GM19025 (cell line): ENCODE data around the gene TECPR1.

Experiments
- ATAC-seq: cut with Tn5 transposase; IDR thresholded peaks from one replicate; pipeline ENCODE4 v1.9.1; 2021; ENCODE audit warnings: mild to moderate bottlenecking, low read depth, moderate library complexity; ENCODE audit not compliant: unreplicated experiment

Gene TECPR1

GRCh38 chr7:98252425-98253054 is 508 bp upstream of the TECPR1 start:
- ATAC-seq, result no peak

- peak; percentile 10 for ATAC-seq
Observed at GRCh38 chr7:98251231-98251600, 816 bp downstream of the TECPR1 start.

GRCh38 chr7:98250789-98251188 is 1.2 kb downstream of the TECPR1 start:
- no peak for ATAC-seq

GRCh38 chr7:98249106-98249505 is 2.9 kb downstream of the TECPR1 start:
- ATAC-seq, result no peak

GRCh38 chr7:98248156-98248555 is 3.9 kb downstream of the TECPR1 start:
- no peak for ATAC-seq

- no peak for ATAC-seq
Observed at GRCh38 chr7:98244871-98245270, 7.2 kb downstream of the TECPR1 start.

GRCh38 chr7:98242934-98243333 is 9.1 kb downstream of the TECPR1 start:
- no peak for ATAC-seq

- ATAC-seq, result no peak
Observed at GRCh38 chr7:98242342-98242741, 9.7 kb downstream of the TECPR1 start.

GRCh38 chr7:98241674-98242241 is 10.3 kb downstream of the TECPR1 start:
- ATAC-seq, result no peak

- peak; percentile 71 for ATAC-seq
Observed at GRCh38 chr7:98240961-98241673, 10.9 kb downstream of the TECPR1 start.

- ATAC-seq, result no peak
Observed at GRCh38 chr7:98238976-98239375, 13.1 kb downstream of the TECPR1 start.

- no peak for ATAC-seq
Observed at GRCh38 chr7:98238076-98238475, 14.0 kb downstream of the TECPR1 start.

GRCh38 chr7:98236355-98237185 is 15.5 kb downstream of the TECPR1 start:
- no peak for ATAC-seq

- no peak for ATAC-seq
Observed at GRCh38 chr7:98235901-98236300, 16.1 kb downstream of the TECPR1 start.

- no peak for ATAC-seq
Observed at GRCh38 chr7:98234429-98235147, 17.4 kb downstream of the TECPR1 start.

- no peak for ATAC-seq
Observed at GRCh38 chr7:98233219-98234070, 18.6 kb downstream of the TECPR1 start.

- ATAC-seq, result no peak
Observed at GRCh38 chr7:98232799-98233198, 19.2 kb downstream of the TECPR1 start.

- ATAC-seq, result no peak
Observed at GRCh38 chr7:98232263-98232585, 19.8 kb downstream of the TECPR1 start.

GRCh38 chr7:98231493-98232262 is 20.4 kb downstream of the TECPR1 start:
- ATAC-seq, result no peak
